Glutamatergic neuron (in vitro differentiated cells): ENCODE measurements around the gene TCFL5. TPM values are rescaled to one million over a fixed set of nuclear protein-coding genes. Genes with fewer than 3 reads are reported as not detected.

Experiments
- DNase-seq: peaks from one replicate; pipeline ENCODE4 v3.0.0; 2022
- H3K27ac Mint-ChIP-seq: one replicate; pipeline ENCODE4 v1.8.0; 2020; ENCODE audit warnings: mild to moderate bottlenecking, mixed read lengths, inconsistent platforms; ENCODE audit not compliant: unreplicated experiment
- H3K27me3 Mint-ChIP-seq: one replicate; pipeline ENCODE4 v1.8.0; 2020; ENCODE audit warnings: mild to moderate bottlenecking, moderate library complexity, mixed read lengths, inconsistent platforms; ENCODE audit not compliant: unreplicated experiment
- H3K36me3 Mint-ChIP-seq: one replicate; pipeline ENCODE4 v1.8.0; 2020; ENCODE audit warnings: mild to moderate bottlenecking, mixed read lengths, inconsistent platforms; ENCODE audit not compliant: unreplicated experiment
- H3K4me1 Mint-ChIP-seq: one replicate; pipeline ENCODE4 v1.8.0; 2020; ENCODE audit warnings: mild to moderate bottlenecking, low read depth, mixed read lengths, inconsistent platforms; ENCODE audit not compliant: unreplicated experiment
- H3K4me3 Mint-ChIP-seq: one replicate; pipeline ENCODE4 v1.8.0; 2020; ENCODE audit warnings: mild to moderate bottlenecking, mixed read lengths, inconsistent platforms; ENCODE audit not compliant: unreplicated experiment
- H3K9me3 Mint-ChIP-seq: one replicate; pipeline ENCODE4 v1.8.0; 2020; ENCODE audit warnings: mild to moderate bottlenecking, moderate library complexity, mixed read lengths, inconsistent platforms; ENCODE audit not compliant: unreplicated experiment
- CTCF ChIP-seq: fragments of 200-600 bp; sonication (generic); IDR thresholded peaks from one replicate; pipeline ENCODE4 v1.5.0; 2021; ENCODE audit not compliant: partially characterized antibody, unreplicated experiment
- total RNA-seq: library from RNA; stranded (reverse); fragmentation: NEBNext Ultra II Directional; extraction: Animal tissue kit (Norgen Biotek cat#: 25700); gene quantifications from one replicate; pipeline ENCODE4 v1.2.1, GENCODE V29; 2021; ENCODE audit not compliant: unreplicated experiment

The TCFL5 gene
- total RNA-seq, 1 donor from 2014 or later, result 12.6 TPM

- peaks cover 48% of the 10 kb centered on the region for H3K4me1 Mint-ChIP-seq
- no peak for TF ChIP-seq CTCF
These were observed 33.9 kb upstream of the TCFL5 start for GRCh38 chr20:62895539-62895938.

GRCh38 chr20:62894261-62894660, 32.6 kb upstream of the TCFL5 start:
- H3K4me1 Mint-ChIP-seq, result peaks cover 42% of the 10 kb centered on the region
- peaks cover 7% of the 10 kb centered on the region for H3K27me3 Mint-ChIP-seq
- no peak overlapping the region for H3K4me3 Mint-ChIP-seq
- DNase-seq, result no peak
- no peak overlapping the region for H3K27ac Mint-ChIP-seq
- TF ChIP-seq CTCF, result no peak
- no peaks in the 10 kb centered on the region for H3K36me3 Mint-ChIP-seq
- H3K9me3 Mint-ChIP-seq, result peaks cover 18% of the 10 kb centered on the region

More at GRCh38 chr20:62895539-62895938, 33.9 kb upstream of the TCFL5 start:
- Mint-ChIP-seq H3K9me3 (peaks cover 19% of the 10 kb centered on the region), H3K36me3 (no peaks in the 10 kb centered on the region), H3K4me3 (no peak overlapping the region), H3K27me3 (peaks cover 9% of the 10 kb centered on the region), H3K27ac (no peak overlapping the region)
- DNase-seq, result no peak

GRCh38 chr20:62893700-62894099, 32.1 kb upstream of the TCFL5 start:
- Mint-ChIP-seq H3K36me3 (no peaks in the 10 kb centered on the region), H3K4me3 (no peak overlapping the region), H3K27me3 (peaks cover 6% of the 10 kb centered on the region), H3K4me1 (peaks cover 36% of the 10 kb centered on the region), H3K9me3 (peaks cover 14% of the 10 kb centered on the region), H3K27ac (no peak overlapping the region)
- no peak for TF ChIP-seq CTCF
- no peak for DNase-seq

GRCh38 chr20:62892348-62893304, 31.0 kb upstream of the TCFL5 start:
- Mint-ChIP-seq H3K27ac (no peak overlapping the region), H3K36me3 (no peaks in the 10 kb centered on the region), H3K4me1 (peaks cover 26% of the 10 kb centered on the region), H3K9me3 (peaks cover 9% of the 10 kb centered on the region), H3K27me3 (peaks cover 9% of the 10 kb centered on the region), H3K4me3 (no peak overlapping the region)
- no peak for DNase-seq
- TF ChIP-seq CTCF, result no peak

- no peak for TF ChIP-seq CTCF
- peak; percentile 57 for DNase-seq
- no peaks in the 10 kb centered on the region for H3K36me3 Mint-ChIP-seq
- H3K4me1 Mint-ChIP-seq, result peaks cover 25% of the 10 kb centered on the region
- peak overlapping the region; percentile 31 for H3K4me3 Mint-ChIP-seq
- peaks cover 9% of the 10 kb centered on the region for H3K27me3 Mint-ChIP-seq
- peak overlapping the region; percentile 44 for H3K27ac Mint-ChIP-seq
- H3K9me3 Mint-ChIP-seq, result peaks cover 7% of the 10 kb centered on the region
These were observed 29.5 kb upstream of the TCFL5 start for GRCh38 chr20:62891111-62891510.
